Neural cell (in vitro differentiated cells): Measurements from ENCODE around the gene TMPRSS11E. TPM values are rescaled to one million over a fixed set of nuclear protein-coding genes. Genes with fewer than 3 reads are reported as not detected.
"Not testable (repeated sequence)": the region's sequence is repeated elsewhere in the genome, so short reads cannot be mapped to it uniquely, and the experiment has no call there.

Experiments
- H2AFZ ChIP-seq: fragments of 200-600, 300-800 bp; sonication (generic), shearing (Covaris generic); 2 replicates; pipeline ENCODE4 v1.6.0; 2014; ENCODE audit warnings: low read depth, mild to moderate bottlenecking, antibody characterized with exemption, low read length, moderate library complexity
- H3F3A ChIP-seq: fragments of 200-600 bp; shearing (Covaris generic); 2 replicates; pipeline ENCODE4 v1.6.1; 2016; ENCODE audit warnings: mild to moderate bottlenecking, moderate library complexity, mixed read lengths, antibody characterized with exemption, low read length; ENCODE audit not compliant: insufficient read depth, poor library complexity, severe bottlenecking
- H3K27ac ChIP-seq: fragments of 200-600, 300-800 bp; sonication (generic), shearing (Covaris generic); 2 replicates; pipeline ENCODE4 v1.5.1; 2014; ENCODE audit warnings: mild to moderate bottlenecking, low read length, moderate library complexity
- H3K27me3 ChIP-seq: fragments of 300-800, 200-600 bp; sonication (generic), shearing (Covaris generic); 2 replicates; pipeline ENCODE4 v1.6.0; 2014; ENCODE audit warnings: mild to moderate bottlenecking, low read depth, low read length, moderate library complexity; ENCODE audit not compliant: insufficient read depth
- H3K36me3 ChIP-seq: fragments of 300-800, 200-600 bp; sonication (generic), shearing (Covaris generic); 2 replicates; pipeline ENCODE4 v1.5.1; 2014; ENCODE audit warnings: mild to moderate bottlenecking, antibody characterized with exemption, low read length, moderate library complexity; ENCODE audit not compliant: insufficient read depth
- H3K4me2 ChIP-seq: fragments of 300-800, 200-600 bp; sonication (generic), shearing (Covaris generic); 2 replicates; pipeline ENCODE4 v1.6.0; 2014; ENCODE audit warnings: mild to moderate bottlenecking, low read length
- H3K4me3 ChIP-seq: fragments of 300-800, 200-600 bp; sonication (generic), shearing (Covaris generic); 2 replicates; pipeline ENCODE4 v1.5.1; 2014; ENCODE audit warnings: mild to moderate bottlenecking, low read length, moderate library complexity
- H3K79me2 ChIP-seq: fragments of 200-600 bp; shearing (Covaris generic); replicated peaks from 2 replicates; pipeline ENCODE4 v1.6.0; 2014; ENCODE audit warnings: mild to moderate bottlenecking, low read length, moderate library complexity; ENCODE audit not compliant: insufficient read depth
- H3K9ac ChIP-seq: fragments of 300-800, 200-600 bp; sonication (generic), shearing (Covaris generic); 2 replicates; pipeline ENCODE4 v1.6.1; 2016; ENCODE audit warnings: mild to moderate bottlenecking, low read length, mixed read lengths
- H3K9me2 ChIP-seq: fragments of 200-600 bp; shearing (Covaris generic); 2 replicates; pipeline ENCODE4 v1.6.1; 2016; ENCODE audit warnings: mild to moderate bottlenecking, low read length, mixed read lengths; ENCODE audit not compliant: insufficient read depth
- H3K9me3 ChIP-seq: fragments of 200-600, 300-800 bp; sonication (generic), shearing (Covaris generic); 2 replicates; pipeline ENCODE4 v1.6.1; 2016; ENCODE audit warnings: mild to moderate bottlenecking, mixed run types, low read length, moderate library complexity, mixed read lengths
- H4K20me1 ChIP-seq: fragments of 200-600 bp; shearing (Covaris generic); 2 replicates; pipeline ENCODE4 v1.6.1; 2016; ENCODE audit warnings: mild to moderate bottlenecking, mixed run types; ENCODE audit not compliant: insufficient read depth
- CTCF ChIP-seq: fragments of 450-650 bp; IDR thresholded peaks from 2 replicates; pipeline ENCODE4 v1.5.1; 2014; ENCODE audit warnings: antibody characterized with exemption, mild to moderate bottlenecking, moderate library complexity; ENCODE audit not compliant: poor library complexity, severe bottlenecking
- EP300 ChIP-seq: fragments of 450-650 bp; conservative IDR thresholded peaks from 2 replicates; pipeline ENCODE4 v1.6.1; 2014; ENCODE audit warnings: antibody characterized with exemption, mild to moderate bottlenecking, moderate library complexity; ENCODE audit not compliant: poor library complexity, severe bottlenecking
- EZH2 ChIP-seq: fragments of 200-600, 300-800 bp; shearing (Covaris generic), sonication (generic); IDR thresholded peaks from 2 replicates; pipeline ENCODE4 v1.6.1; 2014; ENCODE audit warnings: antibody characterized with exemption, low read length, borderline replicate concordance, mild to moderate bottlenecking; ENCODE audit not compliant: insufficient read depth, poor library complexity, severe bottlenecking
- MXI1 ChIP-seq: fragments of 450-650 bp; conservative IDR thresholded peaks from 2 replicates; pipeline ENCODE4 v1.6.1; 2014; ENCODE audit warnings: antibody characterized with exemption, mild to moderate bottlenecking; ENCODE audit not compliant: poor library complexity, severe bottlenecking
- POLR2AphosphoS5 ChIP-seq: IDR thresholded peaks from 2 replicates; pipeline ENCODE4 v1.6.1; 2012
- RAD21 ChIP-seq: fragments of 450-650 bp; conservative IDR thresholded peaks from 2 replicates; pipeline ENCODE4 v1.6.1; 2014; ENCODE audit warnings: antibody characterized with exemption, mild to moderate bottlenecking, moderate library complexity
- REST ChIP-seq: IDR thresholded peaks from 2 replicates; pipeline ENCODE4 v1.6.1; 2012; ENCODE audit warnings: borderline replicate concordance
- SMC3 ChIP-seq: fragments of 450-650 bp; conservative IDR thresholded peaks from 2 replicates; pipeline ENCODE4 v1.6.1; 2014; ENCODE audit warnings: antibody characterized with exemption, mild to moderate bottlenecking, moderate library complexity; ENCODE audit not compliant: poor library complexity
- TAF1 ChIP-seq: IDR thresholded peaks from 2 replicates; pipeline ENCODE4 v1.6.1; 2012; ENCODE audit warnings: low read depth
- polyA plus RNA-seq: library from polyadenylated mRNA; depleted of rRNA; stranded (reverse); fragments of >200 nt; gene quantifications from 2 replicates; pipeline ENCODE4 v1.2.3, GENCODE V29; 2014

Gene TMPRSS11E
- polyA plus RNA-seq, 1 donor from 2014 or later: not detected

- Histone ChIP-seq H3K79me2 (no peaks in the 10 kb centered on the region), H3K4me3 (no peak overlapping the region), H3K4me2 (no peak overlapping the region), H3F3A (no peaks in the 10 kb centered on the region), H3K9me2 (no peaks in the 10 kb centered on the region), H3K9ac (no peak overlapping the region), H2AFZ (no peak overlapping the region), H3K9me3 (no peaks in the 10 kb centered on the region), H3K27me3 (no peaks in the 10 kb centered on the region), H4K20me1 (no peaks in the 10 kb centered on the region), H3K27ac (no peak overlapping the region), H3K36me3 (no peaks in the 10 kb centered on the region)
- no peak for TF ChIP-seq TAF1
- no peak for TF ChIP-seq REST
- TF ChIP-seq EZH2: no peak
- no peak for TF ChIP-seq SMC3
- no peak for TF ChIP-seq EP300
- TF ChIP-seq MXI1: no peak
- TF ChIP-seq CTCF: no peak
- no peak for TF ChIP-seq RAD21
- no peak for TF ChIP-seq POLR2AphosphoS5
These were observed 40.8 kb upstream of the TMPRSS11E start for GRCh38 chr4:68406479-68406859.

DNA sequence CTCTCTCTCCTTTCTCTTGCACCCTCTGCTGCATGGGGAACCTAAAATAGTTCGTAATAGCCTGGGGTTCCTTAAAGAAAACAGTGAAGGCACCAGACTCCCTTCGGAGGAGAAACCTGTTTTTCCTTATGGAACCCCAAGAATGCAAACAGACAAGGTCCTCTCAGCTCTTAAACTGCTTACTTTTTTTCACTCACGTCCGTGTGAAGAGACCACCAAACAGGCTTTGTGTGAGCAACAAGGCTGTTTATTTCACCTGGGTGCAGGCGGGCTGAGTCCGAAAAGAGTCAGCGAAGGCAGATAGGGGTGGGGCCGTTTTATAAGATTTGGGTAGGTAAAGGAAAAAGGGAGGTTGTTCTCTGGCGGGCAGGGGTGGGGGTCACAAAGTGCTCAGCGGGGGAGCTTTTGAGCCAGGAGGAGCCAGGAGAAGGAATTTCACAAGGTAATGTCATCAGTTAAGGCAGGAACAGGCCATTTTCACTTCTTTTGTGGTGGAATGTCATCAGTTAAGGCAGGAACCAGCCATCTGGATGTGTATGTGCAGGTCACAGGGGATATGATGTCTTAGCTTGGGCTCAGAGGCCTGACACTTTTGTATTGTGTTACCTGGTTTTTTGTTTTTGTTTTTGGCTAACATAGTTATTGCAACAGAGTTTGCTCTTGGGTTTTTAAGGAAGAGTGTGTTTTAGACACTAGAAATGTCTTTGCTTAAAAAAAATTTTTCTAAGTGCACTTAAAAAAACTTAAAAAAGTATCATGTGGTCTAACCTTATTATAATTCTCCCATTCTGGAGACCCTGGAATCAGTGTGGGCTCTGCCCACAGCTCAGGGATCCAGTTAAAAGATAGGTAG lies 40.0 kb upstream of the TMPRSS11E start:
- not testable (repeated sequence) for H3F3A ChIP-seq, H3K4me3 ChIP-seq, H3K4me2 ChIP-seq, H3K9me2 ChIP-seq, H3K36me3 ChIP-seq, H4K20me1 ChIP-seq, H2AFZ ChIP-seq, H3K27ac ChIP-seq, H3K79me2 ChIP-seq, H3K27me3 ChIP-seq, H3K9me3 ChIP-seq, H3K9ac ChIP-seq

- no peaks in the 10 kb centered on the region for H3K9me3 ChIP-seq
- no peak overlapping the region for H3K4me3 ChIP-seq
- no peaks in the 10 kb centered on the region for H3K79me2 ChIP-seq
- no peaks in the 10 kb centered on the region for H3K27me3 ChIP-seq
- TF ChIP-seq EZH2: no peak
- TF ChIP-seq RAD21: no peak
- TF ChIP-seq CTCF: no peak
- no peak for TF ChIP-seq TAF1
- no peak for TF ChIP-seq MXI1
- TF ChIP-seq EP300: no peak
- no peak for TF ChIP-seq POLR2AphosphoS5
- TF ChIP-seq SMC3: no peak
- TF ChIP-seq REST: no peak
- no peak overlapping the region for H3K9ac ChIP-seq
- no peaks in the 10 kb centered on the region for H4K20me1 ChIP-seq
- no peak overlapping the region for H3K27ac ChIP-seq
- H3K36me3 ChIP-seq: no peaks in the 10 kb centered on the region
- H2AFZ ChIP-seq: no peak overlapping the region
- no peaks in the 10 kb centered on the region for H3F3A ChIP-seq
- H3K4me2 ChIP-seq: no peak overlapping the region
- no peaks in the 10 kb centered on the region for H3K9me2 ChIP-seq
These were observed 39.4 kb upstream of the TMPRSS11E start for GRCh38 chr4:68407868-68408190.
